ENCODE data around the gene CTSF.
"Not testable (repeated sequence)": the region's sequence is repeated elsewhere in the genome, so short reads cannot be mapped to it uniquely, and the experiment has no call there.

CTSF gene

GRCh38 chr11:66559142-66559865, 9.1 kb downstream of the CTSF start:
- DNase-seq (ENCODE audit: low read depth), result no peak

- no peak for DNase-seq (ENCODE audit: low read depth)
Measured at GRCh38 chr11:66557733-66558326, 10.6 kb downstream of the CTSF start.

DNA sequence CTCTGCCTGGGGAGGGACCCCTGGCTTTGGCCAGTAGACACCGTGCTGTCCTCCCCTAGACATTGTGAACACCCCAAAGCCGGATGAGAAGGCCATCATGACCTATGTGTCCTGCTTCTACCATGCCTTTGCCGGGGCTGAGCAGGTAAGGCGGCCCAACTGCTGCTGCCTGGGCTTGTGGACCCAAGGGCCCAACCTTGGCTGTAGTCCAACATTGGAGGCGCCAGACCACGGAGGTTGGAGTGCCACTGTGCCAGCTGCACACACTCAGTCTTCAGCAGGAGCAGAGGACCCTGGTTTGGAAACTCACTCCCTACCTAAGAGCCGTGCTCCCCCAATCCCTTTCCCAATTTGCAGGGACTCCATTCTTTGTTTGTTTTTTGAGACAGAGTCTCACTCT, 12.3 kb downstream of the CTSF start:
- DNase-seq (ENCODE audit: low read depth), result no peak

GRCh38 chr11:66555416-66555815, 13.0 kb downstream of the CTSF start:
- no peak for DNase-seq (ENCODE audit: low read depth)

GRCh38 chr11:66554602-66555001, 13.8 kb downstream of the CTSF start:
- no peak for DNase-seq (ENCODE audit: low read depth)

- DNase-seq (ENCODE audit: low read depth), result no peak
Measured at GRCh38 chr11:66550887-66551286, 17.5 kb downstream of the CTSF start.

- no peak for DNase-seq (ENCODE audit: low read depth)
Measured at GRCh38 chr11:66549696-66550095, 18.7 kb downstream of the CTSF start.

GRCh38 chr11:66548774-66549630, 19.4 kb downstream of the CTSF start:
- no peak for DNase-seq (ENCODE audit: low read depth)

DNA sequence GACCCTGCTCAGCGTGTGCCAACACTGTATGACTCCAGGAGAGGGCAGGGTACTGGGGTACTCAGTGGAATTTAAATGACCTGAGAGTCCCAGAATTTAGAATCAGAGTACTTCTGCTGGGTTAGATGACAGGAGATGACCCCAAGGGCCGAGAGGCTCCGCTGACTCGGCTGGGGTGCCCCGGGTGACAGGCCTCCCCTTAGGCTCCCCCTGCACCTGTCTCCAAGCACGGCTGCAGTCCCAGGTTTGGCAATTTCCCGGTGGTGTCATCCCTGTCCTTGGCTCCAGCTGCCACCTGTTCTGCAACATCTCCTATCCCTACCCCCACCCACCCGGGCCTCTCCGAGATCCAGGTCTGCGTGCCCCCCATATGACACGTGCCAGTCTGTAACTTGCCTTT, 20.4 kb downstream of the CTSF start:
- DNase-seq (ENCODE audit: low read depth), result no peak

DNA sequence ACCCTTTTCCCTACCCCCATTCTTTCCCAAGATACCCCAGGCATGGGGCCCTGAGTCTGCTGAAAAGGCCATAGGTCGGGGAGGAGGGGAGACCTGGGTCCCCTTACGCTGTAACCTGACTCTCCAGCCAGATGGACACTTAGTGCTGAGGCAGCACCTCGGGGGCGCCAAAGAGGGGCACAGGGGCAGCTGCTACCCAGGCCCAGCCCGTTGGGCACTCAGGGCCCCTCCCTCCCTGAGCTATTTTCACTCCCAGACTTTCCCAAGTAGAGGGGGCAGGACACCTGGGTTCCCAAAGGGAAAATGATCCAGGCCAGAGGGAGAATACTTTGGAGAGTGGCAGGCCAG, 20.8 kb downstream of the CTSF start:
- no peak for DNase-seq (ENCODE audit: low read depth)

- DNase-seq (ENCODE audit: low read depth), result no peak
Measured at GRCh38 chr11:66546966-66547661, 21.3 kb downstream of the CTSF start.

DNA sequence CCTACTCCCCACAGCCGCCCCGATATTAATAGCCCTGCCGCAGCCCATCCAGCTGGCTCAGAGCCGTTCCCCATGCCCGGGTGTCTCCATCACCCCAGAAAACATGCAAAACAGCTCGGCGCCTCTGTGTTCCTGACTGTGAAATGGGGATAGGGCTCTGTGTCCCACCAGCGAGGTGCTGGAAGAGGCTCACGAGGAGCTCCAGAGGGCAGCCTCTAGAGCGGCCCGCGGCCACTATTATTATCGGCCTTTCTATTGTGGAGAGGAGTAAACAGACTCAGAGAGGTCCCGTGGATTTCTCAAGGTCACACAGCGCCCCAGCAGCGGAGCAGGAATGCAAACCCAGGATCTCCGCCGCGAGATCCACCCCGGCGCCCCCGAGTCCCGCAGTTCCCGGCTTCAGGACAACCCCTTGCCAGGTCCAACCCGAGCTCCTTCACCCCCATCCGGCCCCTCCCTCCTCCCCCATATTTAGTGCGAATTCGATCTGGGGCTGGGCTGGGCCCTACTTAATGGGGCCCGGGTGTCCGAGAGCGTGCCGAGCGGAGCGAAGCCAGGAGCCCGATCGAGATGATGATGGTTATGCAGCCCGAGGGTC, 21.9 kb downstream of the CTSF start, which contains the start of gene ACTN3:
TSS of gene ACTN3 (plus strand) at position 536 of the 598 bp plus-strand sequence. CDS start at position 571, 35 bp downstream.
- DNase-seq (ENCODE audit: low read depth), result no peak

DNA sequence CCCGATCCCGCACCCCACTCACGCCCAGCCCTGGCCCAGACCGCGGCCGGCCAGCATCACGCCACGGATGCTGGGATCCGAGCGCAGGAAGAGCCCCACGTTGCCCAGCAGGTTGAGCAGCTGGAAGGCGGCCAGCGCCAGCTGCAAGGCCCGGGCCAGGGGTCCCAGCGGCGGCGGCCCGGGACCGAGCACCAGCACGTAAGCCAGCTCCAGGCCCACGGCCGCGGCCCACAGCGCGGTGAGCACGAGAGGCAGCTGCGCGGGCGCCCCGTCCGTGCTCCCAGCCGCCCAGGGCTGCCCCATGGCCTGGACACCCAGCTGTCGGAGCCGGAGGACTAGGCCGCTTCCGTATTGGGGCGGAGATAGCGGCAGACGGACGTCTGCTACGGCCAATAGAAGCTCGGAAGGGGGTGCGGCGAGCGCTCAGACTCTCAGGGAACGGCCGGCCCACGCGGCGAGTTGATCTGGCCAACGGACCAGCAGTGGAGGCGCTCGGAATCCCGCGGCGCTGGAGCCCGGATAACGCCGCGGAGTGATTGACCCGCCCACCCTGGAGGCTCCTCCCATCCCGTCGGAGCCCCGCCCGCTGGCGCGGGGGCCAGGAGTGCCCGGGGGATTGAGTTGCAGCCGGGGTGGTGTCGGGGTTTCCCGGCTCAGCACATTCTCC, 22.6 kb downstream of the CTSF start, which contains the start of gene ZDHHC24:
TSS of gene ZDHHC24 (minus strand) at position 348 of the 667 bp plus-strand sequence. CDS start at position 303, 45 bp downstream.
- peak; percentile 94 for DNase-seq (ENCODE audit: low read depth)

GRCh38 chr11:66544952-66545351, 23.5 kb downstream of the CTSF start:
- DNase-seq (ENCODE audit: low read depth), result not testable (repeated sequence)

DNA sequence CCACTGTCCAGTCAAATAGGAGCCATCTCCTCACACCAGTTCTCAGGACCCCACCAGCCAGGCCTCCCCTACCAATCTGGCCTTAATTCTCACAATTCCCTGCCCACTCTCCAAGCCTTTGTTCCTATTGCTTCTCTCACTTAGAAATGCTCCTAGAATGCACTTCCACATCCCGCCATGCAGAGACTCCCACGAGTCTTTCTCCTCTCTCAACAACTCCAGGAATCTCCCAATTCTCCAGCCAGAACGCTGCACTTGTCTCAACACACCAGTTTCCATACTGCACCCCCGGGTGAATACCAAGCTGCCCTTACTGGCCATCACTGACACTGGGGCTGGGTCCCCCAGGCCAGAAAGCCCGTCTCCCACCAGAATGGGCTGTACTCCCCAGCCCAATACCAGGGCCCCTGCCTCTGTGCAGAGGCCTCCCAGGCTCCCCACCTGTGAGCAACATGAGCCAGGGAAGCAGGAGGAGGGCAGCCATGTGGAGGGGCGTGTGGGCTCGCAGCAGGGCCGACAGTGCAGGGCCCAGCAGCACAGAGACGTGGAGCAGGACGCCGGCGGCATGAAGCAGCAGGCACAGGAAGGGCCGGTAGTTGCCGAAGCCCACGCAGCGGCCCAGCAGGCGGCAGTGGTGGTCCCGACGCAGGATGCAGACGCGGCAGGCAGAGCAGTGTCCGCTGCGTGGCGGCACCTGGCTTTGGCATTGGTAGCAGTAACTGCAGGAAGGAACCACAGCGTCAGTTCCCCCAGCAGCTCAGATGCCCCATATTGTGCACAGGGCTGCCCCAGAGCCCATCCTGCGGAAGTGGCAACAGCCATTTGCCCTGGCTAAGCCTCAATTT, 24.9 kb downstream of the CTSF start:
- peak; percentile 12 for DNase-seq (ENCODE audit: low read depth)

GRCh38 chr11:66542362-66542761, 26.0 kb downstream of the CTSF start:
- DNase-seq (ENCODE audit: low read depth), result no peak

DNA sequence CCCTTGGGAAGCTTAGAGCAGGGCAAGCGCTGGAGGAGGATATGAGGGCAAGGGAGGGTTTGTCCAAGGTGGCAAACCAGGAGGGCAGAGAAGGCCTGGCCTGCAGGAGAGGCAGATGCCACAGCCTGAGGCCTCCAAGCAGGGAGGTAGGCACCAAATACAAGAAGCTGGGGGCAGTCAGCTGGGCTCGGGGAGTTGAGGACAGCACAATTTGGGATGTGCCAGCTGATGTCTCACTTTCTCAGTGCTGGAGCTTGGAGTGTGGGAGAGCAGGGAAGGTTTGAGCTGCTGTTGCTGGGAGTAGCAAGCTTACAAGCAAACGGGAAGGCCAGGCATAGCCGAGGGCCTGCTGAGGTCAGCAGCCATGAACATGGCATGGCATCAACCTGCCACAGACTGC, 26.5 kb downstream of the CTSF start:
- DNase-seq (ENCODE audit: low read depth), result no peak

DNA sequence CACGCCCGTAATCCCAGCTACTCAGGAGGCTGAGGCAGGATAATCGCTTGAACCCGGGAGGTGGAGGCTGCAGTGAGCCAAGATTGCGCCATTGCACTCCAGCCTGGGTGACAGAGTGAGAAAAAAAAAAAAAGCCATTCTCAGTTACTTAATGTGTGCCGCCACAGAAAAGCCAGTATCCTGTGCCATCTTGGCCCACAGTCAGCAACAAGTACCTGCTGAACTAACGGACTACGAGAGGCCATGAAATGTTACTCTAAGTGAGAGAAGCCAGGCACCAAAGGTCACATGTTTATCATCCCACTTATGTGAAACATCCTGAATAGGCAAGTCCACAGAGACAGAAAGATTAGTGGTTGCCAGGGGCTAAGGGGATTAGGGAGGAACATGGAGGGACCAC, 27.8 kb downstream of the CTSF start:
- DNase-seq (ENCODE audit: low read depth), result not testable (repeated sequence)

DNA sequence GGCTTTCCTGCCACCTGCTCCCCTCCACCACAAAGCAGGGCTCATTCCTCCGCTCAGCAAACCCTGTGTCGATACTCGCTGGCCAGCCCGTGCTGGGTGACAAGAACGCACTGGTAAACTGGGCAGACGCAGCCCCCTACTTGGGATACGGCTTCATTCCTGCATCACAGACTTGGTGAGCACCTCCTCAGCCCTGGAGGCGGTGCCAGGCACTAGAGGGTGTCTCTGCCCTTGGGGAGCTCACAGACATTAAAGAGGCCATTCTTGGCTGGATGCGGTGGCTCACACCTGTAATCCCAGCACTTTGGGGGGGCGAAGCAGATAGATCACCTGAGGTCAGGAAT, 28.6 kb downstream of the CTSF start:
- DNase-seq (ENCODE audit: low read depth), result no peak

- DNase-seq (ENCODE audit: low read depth), result no peak
Measured at GRCh38 chr11:66539170-66539869, 29.1 kb downstream of the CTSF start.

All from fibroblast of the conjunctiva (primary cell).